Measurements from ENCODE around the gene TOP3B. TPM values are rescaled to one million over a fixed set of nuclear protein-coding genes. Genes with fewer than 3 reads are reported as not detected.

TOP3B gene
- total RNA-seq, 1 experiment from 2014 or later = 24.9 TPM

DNA sequence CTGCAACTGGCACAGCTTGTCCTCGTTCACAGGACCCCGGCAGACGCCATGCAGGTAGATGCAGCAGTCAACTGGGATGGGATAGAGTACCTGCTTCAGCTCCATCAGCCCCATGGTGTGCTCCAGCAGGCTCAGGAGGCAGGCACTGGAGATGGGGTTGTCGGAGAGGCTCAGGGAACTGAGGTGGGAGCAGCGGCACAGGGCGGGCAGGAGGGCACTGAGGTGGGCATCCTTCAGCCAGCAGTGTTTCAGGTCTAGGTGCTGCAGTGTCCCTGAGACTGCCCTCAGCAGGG is 8.7 kb upstream of the TOP3B start:
- in situ Hi-C loops (cut with HindIII; ENCODE audit: low pct_unique_long_range_greater_than_20kb, low sequenced_read_pairs) = no loop called here
- no peak for DNase-seq (ENCODE audit: low read depth, low spot score)

DNA sequence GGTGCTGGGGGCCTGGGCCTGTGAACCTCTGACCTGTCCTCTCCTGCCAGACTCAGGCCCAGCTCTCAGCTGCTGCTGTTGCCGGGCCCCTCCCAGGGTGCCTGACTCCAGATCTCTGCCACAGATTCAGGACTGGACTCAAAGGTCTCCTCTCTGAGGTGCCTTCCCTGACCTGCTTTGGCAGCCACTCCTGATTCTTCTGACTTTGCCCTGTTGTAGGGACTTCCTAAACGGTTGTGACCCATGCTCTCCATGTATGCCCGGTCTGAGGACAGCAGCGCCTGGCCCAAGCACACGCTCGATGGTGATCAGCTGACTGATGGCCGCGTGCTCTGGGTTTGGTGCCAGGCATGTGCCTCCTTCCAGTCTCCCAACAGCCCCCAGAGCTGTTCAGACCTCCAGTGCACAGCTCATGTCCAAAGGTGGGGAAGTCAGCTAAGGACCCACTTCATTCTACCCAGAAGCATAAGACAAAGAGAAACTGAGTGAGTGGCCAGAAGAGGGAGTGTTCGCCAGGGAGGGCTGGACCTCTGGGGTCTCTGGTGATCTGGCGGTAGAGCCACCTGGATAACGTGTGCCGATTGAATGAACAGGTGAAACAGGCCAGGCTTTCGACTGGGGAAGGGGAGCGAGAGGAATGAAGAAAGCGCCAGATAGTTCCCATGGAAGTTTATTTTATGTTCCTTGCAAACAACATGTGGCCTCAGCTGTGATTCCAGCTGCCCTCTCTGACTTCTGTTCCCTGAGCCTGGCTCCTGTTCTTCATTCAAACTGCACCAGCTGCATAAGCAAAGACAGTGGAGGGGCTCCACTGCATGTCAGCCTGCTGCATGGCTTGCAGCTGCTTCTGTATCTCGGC is 8.1 kb upstream of the TOP3B start:
- DNase-seq (ENCODE audit: low read depth, low spot score) = no peak
- in situ Hi-C loops (cut with HindIII; ENCODE audit: low pct_unique_long_range_greater_than_20kb, low sequenced_read_pairs) = no loop called here

DNA sequence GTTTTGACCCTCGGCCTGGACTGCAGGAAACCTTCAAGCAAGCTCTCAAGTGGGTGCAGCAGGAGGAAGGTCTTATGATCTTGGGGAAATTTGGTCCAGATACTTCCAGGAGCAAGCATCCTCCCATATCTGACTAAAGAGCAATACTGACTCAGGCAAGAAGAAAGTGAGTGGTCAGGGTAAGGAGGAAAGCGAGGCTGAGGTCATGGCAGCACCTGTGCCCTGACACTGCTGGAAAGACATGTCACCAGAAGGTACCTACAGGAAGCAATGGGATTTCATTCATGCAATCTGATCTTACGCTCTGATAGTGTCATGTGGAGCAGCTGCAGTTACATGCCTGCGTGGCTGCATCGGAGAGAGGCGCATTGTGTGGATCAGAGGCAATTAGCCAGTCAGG is 6.5 kb upstream of the TOP3B start:
- no peak for DNase-seq (ENCODE audit: low read depth, low spot score)
- in situ Hi-C loops (cut with HindIII; ENCODE audit: low pct_unique_long_range_greater_than_20kb, low sequenced_read_pairs) = no loop called here

DNA sequence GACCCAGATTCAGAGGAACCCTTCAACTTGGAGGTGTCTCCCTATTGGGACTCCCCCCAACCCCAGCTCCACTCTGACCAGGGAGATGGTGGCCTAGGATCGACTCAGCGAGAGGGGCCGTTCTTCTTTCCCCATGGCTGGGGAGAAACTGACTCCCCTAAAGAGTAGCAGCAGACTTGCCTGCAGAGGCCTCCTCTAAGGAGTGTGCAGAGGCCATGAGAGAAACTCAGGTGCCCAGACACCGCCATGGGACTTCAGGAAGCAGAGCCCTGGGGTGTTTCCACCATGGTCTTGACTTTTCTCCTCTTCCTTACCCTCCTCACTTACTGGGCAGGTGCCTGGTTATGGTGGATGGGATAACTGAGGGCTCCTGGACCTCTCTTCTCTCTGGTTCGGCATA is 2.6 kb upstream of the TOP3B start:
- DNase-seq (ENCODE audit: low read depth, low spot score) = no peak
- in situ Hi-C loops (cut with HindIII; ENCODE audit: low pct_unique_long_range_greater_than_20kb, low sequenced_read_pairs) = no loop called here

DNA sequence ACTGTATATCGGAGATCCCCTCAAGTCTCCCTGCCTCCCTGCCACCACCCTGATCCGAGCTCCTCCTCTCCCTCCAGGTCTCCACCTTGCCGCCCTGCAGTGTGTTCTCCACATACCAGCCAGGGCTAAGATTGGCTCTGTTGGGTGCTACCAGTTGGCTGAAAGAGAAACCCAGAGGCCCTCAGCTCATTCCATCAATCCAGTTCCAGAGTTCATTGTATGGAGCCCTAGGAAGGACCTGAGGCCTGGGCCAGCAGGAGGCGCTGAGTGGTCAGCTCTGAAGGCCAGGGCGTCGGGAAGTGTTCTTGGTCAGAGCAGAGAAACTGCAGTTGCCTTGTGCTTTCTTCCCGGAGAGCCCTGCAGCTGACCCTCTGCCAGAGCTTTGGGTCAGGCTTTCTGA is 2.2 kb upstream of the TOP3B start:
- in situ Hi-C loops (cut with HindIII; ENCODE audit: low pct_unique_long_range_greater_than_20kb, low sequenced_read_pairs) = no loop called here
- DNase-seq (ENCODE audit: low read depth, low spot score) = peak; percentile 86

DNA sequence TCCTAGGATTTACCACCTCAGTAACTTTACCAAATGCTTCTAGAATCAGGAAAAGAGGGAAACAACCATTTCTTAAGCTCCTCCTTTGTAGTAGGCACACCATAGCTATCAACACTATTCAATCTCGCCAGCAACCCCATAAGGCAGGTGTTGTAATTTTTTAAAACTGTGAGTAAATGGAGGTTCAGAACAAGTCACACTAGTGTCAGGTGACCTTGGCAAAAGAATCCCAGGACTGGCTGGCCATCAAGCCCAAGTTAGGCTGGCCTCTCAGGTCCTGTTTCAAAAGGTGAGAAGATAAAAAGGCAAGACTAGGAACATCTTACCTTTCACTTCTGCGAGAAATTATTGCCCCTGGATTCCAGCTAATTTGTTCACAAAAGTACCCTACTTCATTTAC is 713 bp downstream of the TOP3B start:
- DNase-seq (ENCODE audit: low read depth, low spot score) = no peak
- in situ Hi-C loops (cut with HindIII; ENCODE audit: low pct_unique_long_range_greater_than_20kb, low sequenced_read_pairs) = no loop called here

DNA sequence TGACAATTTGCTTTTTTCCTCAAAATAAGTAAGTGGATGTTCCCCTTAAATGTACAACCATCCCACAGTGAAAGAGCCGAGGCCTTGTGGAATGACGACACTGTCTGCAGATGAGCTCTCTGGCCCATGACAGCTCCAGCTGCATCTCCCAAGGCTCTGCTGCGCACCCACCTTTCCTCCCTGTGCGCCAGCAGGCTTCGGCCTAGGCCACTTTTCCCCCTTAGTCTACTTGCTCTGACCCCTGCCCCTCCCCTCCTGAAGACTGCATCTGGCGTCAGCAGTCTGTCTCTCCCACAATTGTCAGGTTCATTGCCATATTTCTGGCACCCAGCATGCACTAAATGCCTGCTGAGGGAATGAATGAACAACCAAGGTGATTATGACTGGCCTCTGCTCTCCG is 2.0 kb downstream of the TOP3B start:
- in situ Hi-C loops (cut with HindIII; ENCODE audit: low pct_unique_long_range_greater_than_20kb, low sequenced_read_pairs) = no loop called here
- DNase-seq (ENCODE audit: low read depth, low spot score) = no peak

DNA sequence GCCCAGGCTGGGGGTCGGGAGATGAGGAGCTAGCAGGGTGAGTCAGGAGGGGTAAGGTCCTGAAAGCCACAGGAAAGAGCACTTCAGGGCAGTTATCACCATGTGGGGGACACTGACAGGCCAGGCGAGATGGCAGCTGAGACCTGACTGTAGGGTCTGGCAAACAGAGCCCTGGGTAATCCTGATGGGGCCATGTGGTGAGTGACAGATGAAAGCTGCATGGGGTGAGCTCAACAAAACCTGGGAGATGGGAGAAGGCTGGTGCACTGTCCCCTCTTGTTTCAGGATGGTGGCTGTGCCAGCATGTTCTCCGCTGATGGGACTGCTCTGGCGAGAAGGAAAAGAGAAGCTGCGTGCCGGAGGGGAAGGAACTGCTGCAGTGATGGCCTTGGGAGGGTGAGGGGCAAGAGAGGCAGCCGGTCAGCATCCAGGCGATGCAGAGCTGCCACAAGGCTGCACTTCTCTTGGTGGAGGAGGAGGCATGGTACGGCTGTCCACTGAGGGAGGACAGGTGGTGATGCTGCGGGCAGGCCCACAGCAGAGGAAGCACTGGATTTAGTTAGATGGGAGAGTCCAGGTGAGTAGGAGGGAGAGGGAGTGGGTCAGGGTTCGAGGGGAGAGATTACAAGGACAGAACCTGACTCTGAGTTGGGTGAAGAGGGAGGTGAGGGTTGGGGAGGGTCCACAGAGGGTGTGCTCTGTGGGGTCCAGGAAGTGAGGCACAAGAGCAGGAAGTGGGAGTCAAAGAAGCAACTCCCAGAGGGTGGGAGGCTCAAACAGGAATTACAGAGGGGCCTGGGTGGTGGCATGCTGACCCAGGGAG is 3.8 kb downstream of the TOP3B start:
- in situ Hi-C loops (cut with HindIII; ENCODE audit: low pct_unique_long_range_greater_than_20kb, low sequenced_read_pairs) = no loop called here
- no peak for DNase-seq (ENCODE audit: low read depth, low spot score)

DNA sequence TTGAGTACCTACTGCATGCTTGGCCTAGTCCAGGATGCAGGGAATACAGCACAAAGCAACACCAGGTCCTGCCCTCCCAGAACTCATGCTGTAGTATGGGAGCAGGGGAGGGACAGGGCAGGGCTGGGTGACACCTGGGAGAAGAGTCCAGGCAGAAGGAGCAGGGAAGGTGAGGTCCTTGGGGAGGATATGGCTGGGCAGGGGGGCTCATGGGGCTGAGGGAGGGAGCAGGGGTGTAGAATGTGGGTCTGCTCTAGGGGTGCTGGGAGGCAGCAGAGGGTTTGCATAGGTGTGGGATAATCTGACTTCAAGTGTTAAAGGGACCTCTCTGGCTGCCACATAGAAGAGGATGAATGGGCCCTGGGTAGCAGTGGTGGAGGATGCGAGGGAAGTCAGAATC is 4.8 kb downstream of the TOP3B start:
- in situ Hi-C loops (cut with HindIII; ENCODE audit: low pct_unique_long_range_greater_than_20kb, low sequenced_read_pairs) = no loop called here
- DNase-seq (ENCODE audit: low read depth, low spot score) = no peak

DNA sequence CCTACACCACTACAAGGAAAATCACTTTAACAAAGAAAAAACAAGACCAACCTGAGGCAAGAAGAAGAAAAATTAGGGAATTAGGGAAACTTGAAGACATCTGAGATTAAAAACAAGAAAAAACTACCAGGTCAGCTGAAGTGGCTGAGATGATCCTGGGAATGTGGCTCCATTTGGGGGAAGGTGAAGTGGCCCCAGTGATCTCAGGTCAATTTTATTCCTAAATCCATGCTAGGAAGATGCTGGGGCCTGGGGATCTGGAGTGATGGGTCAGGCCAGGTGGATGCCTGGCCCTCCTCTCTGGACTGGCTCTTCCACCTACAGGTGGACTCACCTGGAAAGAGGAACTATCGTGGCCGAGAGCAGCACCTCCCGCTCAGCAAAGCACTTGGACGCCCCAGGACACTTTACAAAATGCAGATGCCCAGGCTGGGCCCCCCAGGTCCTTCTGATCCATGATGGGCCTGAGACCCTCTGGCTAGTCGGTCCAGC is 6.7 kb downstream of the TOP3B start:
- no peak for DNase-seq (ENCODE audit: low read depth, low spot score)
- in situ Hi-C loops (cut with HindIII; ENCODE audit: low pct_unique_long_range_greater_than_20kb, low sequenced_read_pairs) = no loop called here

DNA sequence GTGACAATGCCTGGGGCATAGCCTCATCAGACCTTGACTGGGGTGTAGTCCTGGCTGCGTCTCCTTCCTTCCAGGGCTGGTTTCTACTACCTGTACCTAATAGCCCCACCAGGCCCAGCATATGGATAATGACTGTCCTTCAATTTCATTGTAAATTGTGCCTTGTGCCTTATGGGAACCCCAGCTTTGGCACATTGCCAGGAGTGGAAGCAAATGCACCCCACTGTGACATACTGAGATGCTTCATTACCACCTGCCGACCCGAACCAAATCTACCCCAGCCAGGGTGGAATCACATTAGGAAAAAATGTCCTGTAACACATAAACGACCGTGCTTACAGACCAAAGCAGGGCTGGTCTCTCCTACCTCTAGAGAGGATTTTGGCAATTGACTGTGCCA is 7.3 kb downstream of the TOP3B start:
- DNase-seq (ENCODE audit: low read depth, low spot score) = no peak
- in situ Hi-C loops (cut with HindIII; ENCODE audit: low pct_unique_long_range_greater_than_20kb, low sequenced_read_pairs) = no loop called here

DNA sequence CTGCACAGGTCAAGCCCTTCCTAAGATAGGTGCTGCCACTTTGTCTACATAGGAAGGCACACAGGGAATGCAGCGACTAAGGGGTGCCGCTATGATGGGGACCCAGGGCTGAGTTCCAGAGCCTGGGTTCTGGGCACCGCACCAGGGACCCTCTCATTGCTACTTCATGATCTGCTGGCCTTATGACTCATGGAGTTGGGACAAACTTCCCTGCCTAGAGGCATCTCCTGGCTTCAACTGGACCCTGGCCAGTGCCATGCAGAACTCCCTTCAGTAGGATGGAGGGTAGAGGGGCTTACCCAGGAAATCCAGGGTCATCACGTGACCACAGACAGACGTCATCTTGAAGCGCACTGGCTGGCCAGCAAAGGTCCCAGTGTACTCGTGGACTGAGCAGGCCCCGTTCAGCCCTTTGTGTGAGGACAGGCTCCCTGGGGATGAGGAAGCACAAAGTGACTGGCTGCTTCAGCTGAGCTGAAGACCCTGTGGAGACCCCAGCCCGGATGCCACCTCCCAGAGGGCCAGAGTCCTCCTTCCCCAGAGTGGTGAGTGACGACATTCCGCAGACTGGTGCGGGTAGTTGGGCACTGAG is 8.4 kb downstream of the TOP3B start:
- in situ Hi-C loops (cut with HindIII; ENCODE audit: low pct_unique_long_range_greater_than_20kb, low sequenced_read_pairs) = no loop called here
- DNase-seq (ENCODE audit: low read depth, low spot score) = no peak

DNA sequence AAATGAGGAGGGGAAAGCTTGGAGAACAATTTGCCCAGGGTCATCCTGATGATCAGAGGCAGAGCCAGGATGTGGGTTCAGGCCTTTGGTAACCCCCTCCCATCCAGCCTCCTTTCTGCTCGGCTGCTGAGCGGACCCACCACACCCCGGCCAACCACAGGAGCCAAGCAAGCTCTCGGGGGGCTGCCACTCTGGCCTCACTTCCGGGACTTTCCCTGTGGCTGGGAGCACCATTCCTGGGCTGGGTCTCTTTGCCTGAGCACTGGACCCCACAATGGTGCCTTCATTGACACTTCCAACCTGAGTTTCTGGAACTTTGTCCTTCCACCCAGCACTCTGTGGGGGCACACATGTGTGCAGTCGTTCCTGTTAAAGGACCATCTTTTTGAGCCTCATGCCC is 9.8 kb downstream of the TOP3B start:
- DNase-seq (ENCODE audit: low read depth, low spot score) = no peak
- in situ Hi-C loops (cut with HindIII; ENCODE audit: low pct_unique_long_range_greater_than_20kb, low sequenced_read_pairs) = no loop called here

DNA sequence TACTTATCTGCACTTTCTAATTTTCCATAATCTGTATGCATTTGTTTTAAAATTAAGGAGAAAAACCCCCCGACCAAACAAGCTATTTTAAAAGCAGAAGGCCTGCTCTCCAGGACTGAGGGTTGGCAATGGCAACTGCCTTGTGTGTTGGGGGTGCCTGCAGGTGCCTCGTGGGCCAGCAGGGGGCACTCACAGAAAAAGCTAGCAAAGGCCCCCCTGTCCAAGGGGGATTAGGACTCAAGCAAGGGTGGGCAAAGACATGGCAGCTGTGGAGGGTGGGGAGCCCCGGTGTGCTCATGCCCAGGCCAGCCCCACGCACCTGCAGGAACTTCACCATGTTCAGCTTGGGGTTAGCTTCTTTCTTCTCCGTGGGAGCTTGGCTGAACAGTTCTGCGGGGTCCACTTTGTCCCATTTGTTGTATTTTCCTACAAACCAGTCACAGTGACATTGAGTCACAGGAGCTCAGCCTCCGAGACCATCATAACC is 10.3 kb downstream of the TOP3B start:
- in situ Hi-C loops (cut with HindIII; ENCODE audit: low pct_unique_long_range_greater_than_20kb, low sequenced_read_pairs) = no loop called here
- peak; percentile 62 for DNase-seq (ENCODE audit: low read depth, low spot score)

DNA sequence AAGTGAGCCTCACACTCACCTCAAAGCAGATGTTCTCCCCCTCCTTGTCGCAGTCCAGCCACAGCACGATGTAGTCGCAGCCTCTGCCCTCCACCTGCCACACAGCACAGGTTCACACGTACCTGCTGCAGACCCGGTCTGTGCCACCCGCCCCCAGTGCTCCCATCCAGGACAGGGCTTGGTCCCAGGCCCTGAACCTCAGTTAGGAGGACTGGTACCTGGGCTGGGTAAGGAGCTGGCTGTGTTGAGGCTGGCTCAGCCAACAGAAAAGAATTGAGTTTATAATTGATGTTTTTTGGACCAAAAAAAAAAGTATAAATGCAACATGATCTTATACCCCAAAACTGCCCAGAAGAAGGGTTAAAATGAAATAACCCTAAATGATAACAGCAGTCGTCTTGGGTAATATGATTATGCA is 10.7 kb downstream of the TOP3B start:
- in situ Hi-C loops (cut with HindIII; ENCODE audit: low pct_unique_long_range_greater_than_20kb, low sequenced_read_pairs) = no loop called here
- no peak for DNase-seq (ENCODE audit: low read depth, low spot score)

DNA sequence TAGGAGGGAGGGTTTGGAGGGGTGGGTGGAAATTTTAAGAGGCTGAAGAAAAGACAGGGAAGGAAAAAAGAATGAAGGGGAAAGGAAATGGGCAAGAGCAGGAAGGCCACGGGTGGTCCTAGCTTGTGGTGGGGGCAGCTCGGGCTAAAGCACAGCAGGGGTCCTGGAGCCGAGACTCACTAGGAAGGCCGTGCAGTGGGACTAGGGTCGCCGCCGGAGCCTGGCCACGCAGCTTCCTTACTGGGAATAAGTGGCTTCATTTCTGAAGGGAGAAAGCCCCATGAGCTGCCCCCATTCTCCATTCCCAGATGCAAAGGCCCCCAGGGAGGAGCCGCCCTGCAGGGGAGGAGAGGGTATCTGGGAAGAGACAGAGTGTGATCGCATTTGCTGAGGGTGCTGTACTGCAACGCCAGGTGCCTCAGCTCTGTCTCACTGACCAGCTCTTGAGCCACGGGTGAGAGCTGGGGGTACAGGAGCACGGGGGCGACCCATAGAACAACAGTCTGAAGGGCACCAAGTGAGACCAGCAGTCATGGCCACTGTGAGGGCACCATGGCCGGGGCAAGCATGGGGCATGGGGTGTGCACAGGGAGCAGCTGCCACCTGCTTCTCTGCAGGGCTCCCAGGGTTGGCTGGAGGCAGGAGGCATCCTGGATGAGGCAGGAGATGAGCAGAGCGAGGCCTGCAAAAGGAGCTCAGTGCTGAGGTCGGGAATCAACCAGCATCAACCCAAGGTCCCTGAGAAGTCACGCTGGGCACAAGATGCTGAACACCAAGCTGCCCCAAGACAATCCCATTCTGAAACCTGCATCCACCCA is 11.6 kb downstream of the TOP3B start:
- in situ Hi-C loops (cut with HindIII; ENCODE audit: low pct_unique_long_range_greater_than_20kb, low sequenced_read_pairs) = no loop called here
- no peak for DNase-seq (ENCODE audit: low read depth, low spot score)

DNA sequence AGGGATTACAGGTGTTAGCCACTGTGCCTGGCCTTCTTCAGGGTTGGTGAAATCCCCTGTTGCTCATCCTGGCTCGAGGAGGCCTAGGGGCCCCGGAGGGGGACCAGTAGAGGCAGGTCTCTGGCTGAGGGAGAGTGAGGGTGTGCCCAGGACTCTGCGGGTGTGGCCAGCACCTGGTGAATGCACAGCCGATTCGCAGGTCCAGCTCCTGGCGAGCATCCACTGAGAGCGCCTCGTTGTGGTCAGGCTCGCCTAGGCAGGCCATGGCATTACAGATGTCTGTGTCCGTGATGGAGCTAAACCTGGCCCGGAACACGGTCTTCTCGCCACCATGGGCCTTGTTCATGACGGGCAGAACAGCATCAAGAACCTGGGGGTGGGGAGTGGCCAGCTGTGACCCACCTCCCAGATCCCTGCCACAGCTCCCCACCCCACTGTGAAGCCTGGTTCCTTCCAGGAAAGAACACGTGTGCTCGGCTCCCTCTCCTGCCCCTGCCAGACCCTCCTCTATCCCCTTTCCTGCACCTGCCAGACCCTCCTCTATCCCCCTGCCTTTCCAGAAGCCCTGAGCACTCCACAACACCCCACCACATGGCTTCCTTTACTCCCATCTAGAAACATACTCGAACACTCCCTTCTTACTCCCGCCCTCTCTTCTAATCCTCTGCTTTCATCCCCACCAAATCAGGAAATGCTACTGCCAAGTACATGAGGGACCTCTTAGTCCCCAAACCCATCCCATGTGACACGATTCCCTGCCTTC is 12.4 kb downstream of the TOP3B start:
- in situ Hi-C loops (cut with HindIII; ENCODE audit: low pct_unique_long_range_greater_than_20kb, low sequenced_read_pairs) = no loop called here
- no peak for DNase-seq (ENCODE audit: low read depth, low spot score)
